Activated CD4-positive, alpha-beta T cell treated with anti-CD3 and anti-CD28 coated beads, Interleukin-10, Interleukin-2, amounts not matched to agents 100 ng/mL and 50 ng/mL, durations not matched to agents 16 hours and 8 hours (primary cell): ENCODE results near the gene SFRP5.
A peak's percentile ranks its signal among the peaks of the same experiment; 100 is the strongest.

Experiments
- DNase-seq: peaks from one replicate; pipeline ENCODE4 v3.0.0-alpha.2; 2020

SFRP5 gene

DNA sequence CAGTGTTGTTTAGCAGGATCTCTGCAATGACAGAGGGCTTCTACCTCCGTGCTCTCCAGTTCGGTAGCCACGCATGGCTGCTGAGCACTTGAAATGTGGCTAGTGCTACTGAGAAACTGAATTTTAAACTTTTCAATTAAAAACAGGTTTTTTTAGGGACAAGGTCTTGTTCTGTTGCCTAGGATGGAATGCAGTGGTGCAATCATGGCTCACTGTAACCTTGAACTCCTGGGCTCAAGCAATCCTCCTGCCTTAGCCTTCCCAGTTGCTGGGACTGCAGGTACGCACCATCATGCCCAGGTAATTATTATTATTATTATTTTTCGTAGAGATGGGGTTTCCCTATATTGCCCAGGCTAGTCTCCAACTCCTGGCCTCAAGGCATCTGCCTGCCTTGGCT is 13.4 kb upstream of the SFRP5 start:
- no peak for DNase-seq

DNA sequence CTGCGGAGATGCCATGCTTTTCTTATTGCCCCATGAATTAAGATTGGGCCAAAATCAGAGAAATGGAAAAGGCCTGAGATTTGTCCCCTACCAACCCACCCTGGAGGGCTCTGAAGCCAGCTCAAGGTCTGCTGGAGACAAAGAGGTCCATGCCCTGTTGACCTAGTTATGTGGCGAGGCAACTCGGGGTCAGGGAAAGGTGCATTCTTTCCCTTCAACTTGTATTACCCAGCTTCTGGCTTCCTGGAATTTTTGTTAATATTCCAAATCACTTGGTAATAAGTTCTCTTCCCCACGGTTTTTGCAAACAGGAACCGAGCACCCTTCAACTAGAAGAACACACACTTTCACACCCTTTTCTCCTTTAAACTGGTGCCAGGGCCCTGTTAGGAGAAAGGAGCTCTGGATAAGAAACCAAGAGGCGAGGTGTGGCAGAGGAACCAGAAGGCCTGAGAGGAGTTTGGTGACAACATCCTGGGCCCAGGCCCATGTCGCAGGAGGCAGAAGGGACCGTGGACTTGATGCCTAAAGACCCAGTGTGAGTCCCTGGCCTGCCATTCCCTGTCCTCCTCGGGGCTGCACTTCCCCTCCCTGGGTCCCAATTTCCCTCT is 12.5 kb upstream of the SFRP5 start:
- no peak for DNase-seq

DNA sequence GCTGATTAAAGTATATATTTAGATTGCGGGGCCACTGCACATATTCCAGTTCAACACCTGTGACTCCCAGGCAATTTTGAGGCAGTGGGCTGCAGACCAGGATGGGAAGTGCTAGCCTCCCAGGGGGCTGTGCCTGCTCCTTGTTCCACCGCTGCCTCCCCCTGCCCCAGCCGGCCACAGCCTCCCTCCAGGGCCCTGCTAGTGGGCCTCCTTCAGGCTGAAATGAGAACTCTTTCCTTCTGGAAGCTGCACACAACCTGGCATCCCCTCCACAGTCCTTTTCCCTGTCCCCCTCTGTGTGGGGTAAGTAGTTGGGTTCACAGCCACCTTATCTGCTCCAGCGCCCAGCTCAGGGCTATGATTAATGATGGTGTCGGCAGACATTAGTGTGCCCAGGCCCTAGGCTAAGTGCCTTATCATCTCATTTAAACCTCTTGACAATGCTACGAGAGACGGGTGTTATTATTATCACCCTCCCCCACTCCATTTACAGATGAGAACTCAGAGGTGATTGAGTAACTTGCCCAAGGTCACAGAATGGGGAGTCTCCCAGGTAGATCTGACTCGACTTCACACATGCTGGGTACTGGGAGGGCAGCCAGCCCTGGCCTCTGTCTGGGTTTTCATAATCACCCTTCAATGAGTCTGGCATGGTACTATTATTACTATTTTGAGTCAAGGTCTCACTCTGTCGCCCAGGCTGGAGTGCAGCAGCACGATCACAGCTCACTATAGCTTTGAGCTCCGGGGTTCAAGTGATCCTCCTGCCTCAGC is 10.8 kb upstream of the SFRP5 start:
- DNase-seq: no peak

DNA sequence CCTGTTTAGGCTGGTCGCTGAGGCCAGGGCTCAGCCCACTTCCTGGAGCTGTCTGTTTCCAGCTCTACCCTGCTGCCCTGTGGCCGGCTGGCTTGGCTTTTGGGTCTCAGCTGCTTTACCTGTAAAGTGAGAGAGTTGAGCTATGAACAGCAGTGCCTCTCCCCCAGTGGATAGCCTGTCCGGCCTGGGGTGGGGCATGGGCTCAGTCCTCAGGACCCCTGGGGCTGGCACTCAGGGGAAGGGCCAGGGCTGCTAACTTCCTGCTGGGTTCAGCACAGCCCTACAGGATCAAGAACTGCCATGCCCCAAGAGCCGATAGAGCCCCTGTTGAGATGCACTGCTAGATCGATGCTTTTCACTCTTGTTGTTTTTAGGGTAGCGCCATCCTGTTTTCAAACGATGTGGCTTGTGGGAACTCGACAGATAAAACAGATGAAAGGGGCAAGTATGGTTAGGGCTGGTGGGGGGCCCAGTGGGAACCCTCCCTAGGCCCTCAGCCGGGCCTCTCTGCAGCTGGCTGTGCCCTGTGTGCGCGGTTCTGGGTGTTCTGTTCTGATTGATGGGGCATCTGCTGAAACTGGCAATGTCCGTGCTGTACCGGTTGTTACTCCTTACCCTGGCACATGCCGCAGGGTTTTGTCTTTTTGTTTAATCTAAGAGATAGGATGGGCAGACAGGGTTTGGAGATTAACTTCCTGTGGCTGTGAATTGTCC is 10.0 kb upstream of the SFRP5 start:
- DNase-seq: no peak

DNA sequence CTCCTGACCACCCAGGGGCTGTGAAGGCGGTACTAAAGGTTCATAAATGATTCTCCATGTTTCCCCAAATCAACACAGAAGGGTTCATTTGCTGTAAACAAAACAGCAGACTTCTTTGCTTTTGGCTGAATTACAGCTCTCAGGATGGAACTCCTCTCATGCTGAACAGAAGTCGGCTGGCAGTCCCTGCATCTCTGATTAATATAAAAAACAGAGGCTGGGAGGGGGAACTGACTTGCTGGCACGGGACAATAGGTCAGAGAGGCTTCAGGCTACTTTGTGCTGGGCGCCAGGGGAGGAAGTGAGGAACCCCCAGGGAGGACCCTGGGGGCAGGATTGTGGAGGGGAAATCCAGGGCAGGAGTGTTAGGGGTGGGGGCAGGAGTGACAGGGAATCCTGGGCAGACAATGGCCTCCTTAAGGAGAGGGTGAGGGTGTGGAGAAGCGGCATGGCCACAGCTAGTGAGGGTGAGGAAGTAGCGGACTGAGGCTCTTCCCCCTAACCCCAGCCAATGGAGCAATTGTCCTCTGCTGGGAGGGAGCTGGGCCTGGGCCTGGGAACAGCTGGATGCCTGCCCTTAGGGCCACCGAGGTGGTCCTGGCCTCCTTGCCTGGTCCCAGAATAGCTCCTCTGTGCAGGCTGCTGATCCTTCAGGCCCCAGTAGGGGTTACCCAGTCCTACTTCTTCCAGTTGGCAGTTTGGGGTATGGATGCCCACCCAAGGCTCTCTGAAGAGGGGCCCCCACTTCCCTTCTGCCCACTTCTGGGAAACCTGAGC is 9.2 kb upstream of the SFRP5 start:
- no peak for DNase-seq

DNA sequence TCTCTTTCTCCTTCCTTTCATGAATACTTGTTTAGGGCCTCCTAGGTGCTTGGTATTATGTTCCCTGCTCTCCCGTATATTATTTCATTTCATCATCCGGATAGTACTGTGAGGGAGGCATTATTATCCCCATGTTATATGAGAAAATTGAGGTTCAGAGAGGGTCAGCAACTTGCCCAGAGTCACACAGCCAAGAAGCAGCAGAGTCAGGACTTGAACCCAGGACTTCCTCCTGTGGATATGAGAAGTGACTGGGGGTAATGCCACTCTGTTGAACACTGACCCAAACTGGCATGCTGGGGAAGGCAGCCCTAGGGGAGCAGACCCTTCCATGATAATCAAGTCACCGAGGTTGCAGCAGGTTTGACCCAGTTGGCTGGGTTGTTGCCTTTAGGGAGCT is 8.2 kb upstream of the SFRP5 start:
- no peak for DNase-seq

DNA sequence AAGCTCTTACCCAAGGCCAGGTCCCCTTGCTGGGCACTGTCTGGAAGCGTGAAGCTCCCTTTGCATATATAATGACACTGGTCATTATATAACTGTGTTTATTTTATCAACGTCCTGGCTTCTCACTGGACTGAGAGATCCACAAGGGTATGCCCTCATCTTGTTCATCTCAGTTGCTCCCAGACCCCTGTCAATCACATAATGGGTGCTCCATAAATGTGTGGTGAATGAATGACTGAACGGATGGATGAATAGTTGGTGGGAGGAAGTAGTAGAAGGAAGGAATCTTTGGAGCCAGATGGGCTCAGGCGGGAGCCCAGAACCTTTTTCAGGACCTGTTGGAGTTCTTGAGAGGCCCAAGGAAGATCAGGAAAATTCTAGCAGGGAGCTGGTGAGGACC is 7.7 kb upstream of the SFRP5 start:
- no peak for DNase-seq

DNA sequence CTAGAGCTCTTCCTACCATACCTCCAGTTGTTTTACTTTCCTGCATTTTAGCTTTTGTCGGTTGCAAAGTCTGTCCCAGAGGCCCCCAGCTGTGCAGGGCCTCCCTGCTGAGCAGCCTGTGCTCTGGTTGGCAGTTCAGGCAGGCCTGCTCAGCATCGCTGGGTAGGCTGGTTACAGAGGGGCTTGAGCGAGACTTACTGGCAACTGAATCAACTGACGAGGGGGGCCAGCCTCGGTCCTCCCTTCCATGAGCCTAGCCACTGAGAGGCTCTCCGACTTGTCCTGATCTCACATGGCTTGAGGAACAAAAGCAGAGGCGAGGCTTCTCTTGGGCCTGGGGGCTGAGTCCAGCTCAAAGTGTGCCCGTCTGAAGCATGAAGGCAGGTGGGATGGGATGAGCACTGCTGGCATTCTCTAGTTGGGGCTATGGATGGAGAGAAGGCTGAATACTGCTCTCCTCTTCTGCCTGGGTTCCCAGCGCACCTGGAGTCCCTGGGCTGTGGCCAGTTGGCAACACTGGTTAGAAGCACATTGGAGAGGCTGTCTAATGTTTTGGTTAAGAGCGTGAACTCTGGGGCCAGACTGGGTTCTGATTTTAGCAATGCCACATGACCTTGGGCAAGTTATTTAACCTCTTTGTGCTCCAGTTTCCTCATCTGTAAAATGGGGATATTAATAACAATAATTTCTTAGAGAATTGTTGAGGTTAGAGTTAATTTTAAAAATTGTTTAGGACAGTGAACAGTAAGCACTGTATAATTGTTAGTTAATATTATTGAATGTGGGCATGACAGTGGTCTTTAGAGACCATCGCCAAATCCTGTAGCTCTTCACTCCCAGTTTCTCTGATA is 6.9 kb upstream of the SFRP5 start:
- DNase-seq: no peak

DNA sequence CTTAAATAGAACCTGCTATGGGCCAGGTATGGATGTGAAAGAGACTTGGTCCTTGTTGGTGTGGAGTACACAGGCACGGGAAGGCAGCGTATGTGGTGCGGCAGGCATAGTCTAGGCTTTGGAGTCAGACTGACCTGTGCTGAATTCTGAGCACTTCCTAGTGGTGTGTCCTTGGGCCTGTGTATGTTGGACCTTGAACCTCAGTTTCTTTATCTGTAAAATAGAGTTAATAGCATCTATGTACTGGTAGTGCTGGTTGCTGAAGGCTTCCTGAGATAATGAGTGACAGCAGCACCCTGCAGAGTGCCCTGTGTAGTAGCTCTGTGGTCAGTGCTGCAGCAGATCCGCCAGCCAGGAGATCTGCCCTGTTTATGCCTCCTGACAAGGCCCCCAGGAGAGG is 5.3 kb upstream of the SFRP5 start:
- DNase-seq: no peak

DNA sequence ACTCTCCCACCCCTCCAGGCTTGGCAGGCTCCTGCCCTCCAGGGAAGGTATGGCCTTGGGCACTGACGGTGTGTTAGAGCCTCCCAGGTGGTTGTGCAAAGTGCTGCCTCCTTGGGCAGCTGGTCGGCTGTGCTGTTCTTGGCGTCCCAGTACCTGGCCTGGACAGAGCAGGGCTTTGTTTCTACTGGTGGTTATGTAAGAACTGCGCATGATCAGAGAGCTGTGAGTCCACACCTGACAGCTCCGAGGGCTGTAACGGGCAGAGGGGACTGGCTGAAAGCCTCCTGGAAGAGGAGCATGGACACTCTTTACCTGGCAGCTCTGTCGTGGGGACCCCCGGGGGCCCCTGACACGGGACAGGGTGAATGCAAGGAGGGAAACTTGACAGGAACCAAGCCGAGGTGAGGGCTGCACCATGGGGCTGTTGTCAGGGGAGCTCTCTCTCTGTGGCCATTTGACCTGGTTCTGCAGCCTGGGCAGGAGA is 3.1 kb upstream of the SFRP5 start:
- DNase-seq: no peak

DNA sequence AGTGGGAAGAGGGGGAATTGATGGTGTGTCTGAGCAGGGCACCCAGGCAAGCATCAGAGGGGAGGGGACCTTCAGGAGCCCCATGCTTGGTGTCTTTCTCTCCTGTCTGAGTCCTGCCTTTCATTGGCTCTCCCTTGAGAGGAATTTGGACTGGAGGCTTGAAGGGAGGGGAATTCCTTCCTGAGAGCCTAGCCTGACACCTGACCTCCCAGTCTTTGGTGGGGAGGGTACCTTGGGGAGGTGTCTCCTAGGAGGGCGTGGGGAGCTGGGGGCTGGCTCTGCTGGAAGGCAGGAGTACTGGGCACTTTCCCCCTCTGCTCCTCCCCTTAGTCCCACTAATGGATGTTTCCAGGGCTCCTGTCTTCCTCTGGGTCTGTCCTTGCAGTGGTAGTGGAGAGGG is 1.3 kb upstream of the SFRP5 start:
- DNase-seq: no peak

DNA sequence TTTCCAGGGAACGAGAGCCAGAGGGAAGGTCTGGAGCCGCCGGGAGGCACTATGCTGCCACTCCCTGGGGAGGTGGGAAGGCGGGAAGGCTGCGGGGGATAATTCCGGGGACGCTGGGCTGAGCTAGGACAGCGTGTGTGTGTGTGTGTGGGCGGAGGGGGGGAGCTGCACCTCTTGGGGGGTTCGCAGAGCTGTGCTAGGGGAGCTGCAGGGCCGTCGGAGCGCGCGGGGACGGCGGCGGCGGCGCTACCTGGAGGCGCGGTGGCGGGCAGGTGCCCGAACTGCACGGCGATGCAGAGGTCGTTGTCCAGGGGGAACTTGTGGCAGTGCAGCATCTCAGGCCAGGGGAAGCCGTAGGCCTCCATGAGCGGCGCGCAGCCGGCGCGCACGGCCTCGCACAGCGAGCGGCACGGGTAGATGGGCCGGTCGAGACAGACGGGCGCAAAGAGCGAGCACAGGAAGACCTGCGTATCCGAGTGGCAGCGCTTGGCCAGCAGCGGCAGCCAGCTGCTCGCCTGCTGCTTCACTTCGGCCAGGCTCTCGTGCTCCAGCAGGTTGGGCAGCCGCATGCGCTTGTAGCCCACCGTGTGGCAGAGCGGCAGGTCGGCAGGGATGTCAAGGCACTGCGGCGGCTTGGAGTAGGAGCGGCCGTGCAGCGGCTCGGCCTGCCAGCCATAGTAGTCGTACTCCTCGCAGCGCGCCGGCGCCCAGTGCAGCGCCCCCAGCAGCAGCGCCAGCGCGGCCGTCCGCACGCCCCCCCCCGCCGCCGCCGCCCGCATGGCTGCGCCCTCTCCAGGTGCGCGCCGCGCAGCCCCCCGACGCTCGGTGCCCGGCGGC is 526 bp downstream of the SFRP5 start:
- DNase-seq: peak; percentile 9

DNA sequence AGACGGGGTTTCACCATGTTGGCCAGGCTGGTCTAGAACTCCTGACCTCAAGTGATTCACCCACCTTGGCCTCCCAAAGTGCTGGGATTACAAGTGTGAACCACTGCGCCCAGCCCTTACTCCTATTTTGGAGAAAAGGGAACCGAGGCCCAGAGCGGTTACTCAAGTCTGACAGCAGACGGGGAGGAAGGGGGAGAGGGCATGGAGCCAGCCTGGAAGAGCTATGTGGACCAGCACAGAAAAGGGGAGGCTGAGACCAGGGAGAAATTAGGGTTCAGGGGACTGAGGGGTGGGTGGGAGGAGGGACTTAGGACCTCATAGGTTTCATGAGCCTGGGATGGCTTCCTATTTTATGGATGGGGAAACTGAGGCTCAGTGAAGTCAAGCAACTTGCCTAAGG is 1.5 kb downstream of the SFRP5 start:
- no peak for DNase-seq

DNA sequence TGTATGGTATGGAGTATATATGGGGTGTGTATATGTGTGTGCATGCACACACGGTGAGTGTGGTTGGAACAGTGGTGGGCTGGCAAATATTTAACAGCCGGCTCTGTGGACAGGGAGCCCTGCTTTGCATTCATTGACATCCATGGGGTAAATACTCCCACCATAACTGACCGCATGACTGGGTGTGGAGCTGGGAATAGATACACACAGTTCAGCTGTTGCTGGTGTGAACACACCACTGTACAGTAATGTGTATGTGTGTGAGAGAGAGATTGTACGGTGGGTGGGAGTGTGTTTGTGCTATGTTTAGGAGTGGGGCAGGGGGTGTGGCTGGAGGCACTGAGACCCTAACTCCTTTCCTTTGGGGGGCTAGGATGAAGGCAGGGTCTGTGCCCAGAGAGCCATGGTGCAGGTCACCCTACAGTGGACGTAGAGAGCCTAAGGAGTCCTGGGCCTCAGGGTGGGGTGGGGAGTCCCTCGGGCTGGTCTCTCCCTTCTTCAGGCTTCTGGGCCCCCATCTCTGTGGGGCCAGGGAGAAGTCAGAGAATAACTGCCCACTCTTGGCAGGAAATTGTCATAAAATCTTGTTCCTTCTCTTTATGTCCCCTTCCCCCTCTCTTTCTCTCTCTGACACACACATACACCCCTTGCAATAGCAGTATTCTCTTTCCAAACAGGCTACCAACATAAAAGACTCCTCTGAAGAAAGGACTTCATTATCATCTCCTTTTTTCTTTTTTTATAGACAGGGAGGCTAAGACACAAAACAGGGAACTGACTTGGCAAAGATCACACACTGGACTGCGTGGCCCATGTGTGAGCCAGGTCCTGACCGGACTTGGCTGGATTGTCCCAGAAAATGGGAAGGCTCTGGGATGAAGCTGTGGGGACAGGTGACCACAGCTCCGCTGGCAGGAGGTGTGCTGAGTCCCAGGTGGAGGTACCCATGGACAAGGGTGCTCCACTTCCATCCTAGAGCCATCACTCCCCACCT is 3.2 kb downstream of the SFRP5 start:
- DNase-seq: no peak

DNA sequence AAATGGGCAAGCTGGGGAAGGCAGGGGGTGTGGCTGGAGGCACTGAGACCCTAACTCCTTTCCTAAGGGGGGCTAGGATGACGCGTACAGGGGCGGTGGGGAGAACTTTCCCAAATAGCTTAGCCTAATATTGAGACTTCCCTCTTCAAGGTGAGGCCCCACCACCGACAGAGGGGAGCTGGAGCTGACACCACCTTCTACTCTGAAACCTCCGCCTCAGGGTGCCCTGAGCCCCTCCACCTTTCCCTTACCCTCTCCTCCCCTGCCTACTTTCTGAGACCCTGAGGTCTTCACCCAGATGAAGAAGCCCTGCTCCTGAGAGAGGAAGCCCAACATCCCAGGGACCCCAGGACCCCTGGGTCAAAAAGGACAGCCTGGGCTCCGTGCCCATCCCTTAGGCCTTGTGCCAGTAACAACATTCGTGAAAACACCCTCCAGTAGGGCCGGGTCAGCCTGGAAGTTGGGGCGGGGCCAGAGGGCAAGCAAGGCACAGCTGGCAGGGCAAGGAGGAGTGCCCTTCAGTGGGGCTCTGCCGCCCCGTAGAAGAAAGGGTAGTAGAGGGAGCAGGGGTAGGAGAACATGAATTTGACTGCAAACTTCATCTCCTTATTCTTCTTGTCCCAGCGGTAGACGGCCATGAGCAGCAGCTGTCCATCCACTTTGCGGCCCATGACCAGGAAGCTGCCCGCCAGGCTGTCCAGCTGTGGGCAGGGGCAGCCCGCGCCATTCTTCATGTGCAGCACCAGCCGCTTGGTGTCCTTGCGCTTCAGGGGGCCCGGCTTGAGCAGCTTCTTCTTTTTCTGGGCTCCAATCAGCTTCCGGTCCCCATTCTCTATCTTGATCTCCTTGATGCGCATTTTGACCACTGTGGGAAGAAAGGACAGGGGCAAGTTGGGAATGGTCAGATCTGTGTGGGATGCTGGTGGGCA is 4.5 kb downstream of the SFRP5 start:
- no peak for DNase-seq

DNA sequence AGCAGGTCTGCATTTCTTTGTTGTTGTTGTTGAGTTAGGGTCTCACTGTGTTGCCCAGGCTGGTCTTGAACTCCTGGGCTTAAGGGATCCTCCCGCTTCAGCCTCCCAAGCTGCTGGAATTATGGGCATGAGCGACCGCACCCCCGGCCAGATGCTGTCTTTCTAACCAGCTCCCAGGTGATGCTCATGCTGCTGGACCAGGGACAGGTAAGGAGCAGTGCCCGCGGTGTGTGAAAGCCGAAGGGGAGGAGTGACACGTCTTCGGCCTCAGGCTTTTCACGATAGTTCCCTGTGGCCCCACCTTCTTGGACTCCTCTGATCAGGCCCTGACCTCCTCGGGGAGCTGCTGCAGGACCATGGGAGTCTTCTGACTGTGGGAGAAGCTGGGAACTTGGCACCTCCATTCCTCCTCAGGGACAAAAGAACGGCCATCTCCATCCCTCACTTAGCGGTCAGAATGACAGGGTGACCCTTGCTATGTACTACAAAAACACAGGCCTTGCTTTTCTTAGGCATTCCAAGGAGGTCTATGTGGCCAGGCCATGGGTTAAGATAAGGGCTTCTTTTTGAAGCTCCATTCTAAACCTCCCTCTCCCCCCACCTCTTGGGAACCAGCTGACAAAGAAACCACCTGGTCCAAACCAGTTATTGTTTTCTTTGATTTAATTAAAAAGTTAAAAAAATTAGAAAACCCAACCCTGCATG is 5.5 kb downstream of the SFRP5 start:
- DNase-seq: no peak

DNA sequence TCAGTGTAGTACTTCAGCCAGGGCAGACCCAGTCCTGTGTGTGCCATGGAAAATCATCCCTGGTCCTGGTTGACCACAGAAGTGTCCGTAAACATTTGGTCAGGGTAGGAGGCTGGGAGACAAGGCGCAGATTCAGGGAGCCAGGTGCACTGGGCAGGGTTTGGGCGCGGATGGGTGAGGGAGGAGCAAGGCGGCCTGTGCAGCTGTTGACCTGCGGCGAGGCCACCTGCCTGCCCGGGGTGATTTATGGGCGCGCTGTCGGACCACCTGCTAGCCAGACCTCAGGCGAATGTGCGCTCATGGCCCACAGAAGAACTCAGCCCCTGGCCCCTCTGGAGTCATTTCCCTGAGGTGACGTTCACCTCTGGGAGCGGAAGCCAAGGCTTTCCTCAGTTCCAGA is 6.6 kb downstream of the SFRP5 start:
- DNase-seq: no peak

DNA sequence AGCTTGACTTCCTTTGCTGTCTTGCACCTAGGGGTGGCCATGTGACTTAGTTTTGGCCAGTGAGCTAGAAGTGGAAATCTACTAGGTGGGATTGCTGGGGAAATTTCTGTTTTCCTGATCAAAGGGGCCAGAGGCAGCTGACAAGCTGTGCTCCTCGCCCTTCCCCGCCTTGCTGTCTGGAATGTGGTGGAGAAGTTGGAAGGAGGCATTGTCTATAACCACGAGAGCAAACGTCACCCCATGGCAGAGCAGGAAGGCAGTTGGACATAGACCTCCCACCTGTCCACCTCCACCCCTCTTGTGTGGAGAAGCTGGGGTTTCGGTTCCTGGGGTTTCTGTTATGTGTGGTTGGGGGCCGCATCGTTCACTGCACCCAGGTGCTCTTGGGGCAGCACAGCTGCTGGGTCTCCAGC is 7.3 kb downstream of the SFRP5 start:
- DNase-seq: no peak
